VCaP (cell line): ENCODE measurements around the gene ZNF318.
"Not testable (repeated sequence)": the region's sequence is repeated elsewhere in the genome, so short reads cannot be mapped to it uniquely, and the experiment has no call there.

Experiments
- H3K27ac ChIP-seq: fragments of 450-650 bp; 2 replicates; pipeline ENCODE4 v1.5.1; 2017
- TF ChIP-seq, protein P1 (sequence below): fragments of 450-650 bp; conservative IDR thresholded peaks from 2 replicates; pipeline ENCODE4 v1.5.1; 2017; ENCODE audit warnings: mild to moderate bottlenecking, moderate library complexity

Gene ZNF318

GRCh38 chr6:43308101-43308989 is 61.1 kb downstream of the ZNF318 start, which contains the start of gene CRIP3:
Gene CRIP3 (minus strand): TSS chr6:43308826. CDS start chr6:43308792, 34 bp downstream.
- no peak within 1 kb of the TSS for H3K27ac ChIP-seq
- TF ChIP-seq, protein P1, sequence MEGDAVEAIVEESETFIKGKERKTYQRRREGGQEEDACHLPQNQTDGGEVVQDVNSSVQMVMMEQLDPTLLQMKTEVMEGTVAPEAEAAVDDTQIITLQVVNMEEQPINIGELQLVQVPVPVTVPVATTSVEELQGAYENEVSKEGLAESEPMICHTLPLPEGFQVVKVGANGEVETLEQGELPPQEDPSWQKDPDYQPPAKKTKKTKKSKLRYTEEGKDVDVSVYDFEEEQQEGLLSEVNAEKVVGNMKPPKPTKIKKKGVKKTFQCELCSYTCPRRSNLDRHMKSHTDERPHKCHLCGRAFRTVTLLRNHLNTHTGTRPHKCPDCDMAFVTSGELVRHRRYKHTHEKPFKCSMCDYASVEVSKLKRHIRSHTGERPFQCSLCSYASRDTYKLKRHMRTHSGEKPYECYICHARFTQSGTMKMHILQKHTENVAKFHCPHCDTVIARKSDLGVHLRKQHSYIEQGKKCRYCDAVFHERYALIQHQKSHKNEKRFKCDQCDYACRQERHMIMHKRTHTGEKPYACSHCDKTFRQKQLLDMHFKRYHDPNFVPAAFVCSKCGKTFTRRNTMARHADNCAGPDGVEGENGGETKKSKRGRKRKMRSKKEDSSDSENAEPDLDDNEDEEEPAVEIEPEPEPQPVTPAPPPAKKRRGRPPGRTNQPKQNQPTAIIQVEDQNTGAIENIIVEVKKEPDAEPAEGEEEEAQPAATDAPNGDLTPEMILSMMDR = no peak

GRCh38 chr6:43307451-43308100 is 61.9 kb downstream of the ZNF318 start:
- H3K27ac ChIP-seq = no peak overlapping the region
- TF ChIP-seq, protein P1 = no peak

GRCh38 chr6:43306086-43306485 is 63.4 kb downstream of the ZNF318 start:
- H3K27ac ChIP-seq = no peak overlapping the region

DNA sequence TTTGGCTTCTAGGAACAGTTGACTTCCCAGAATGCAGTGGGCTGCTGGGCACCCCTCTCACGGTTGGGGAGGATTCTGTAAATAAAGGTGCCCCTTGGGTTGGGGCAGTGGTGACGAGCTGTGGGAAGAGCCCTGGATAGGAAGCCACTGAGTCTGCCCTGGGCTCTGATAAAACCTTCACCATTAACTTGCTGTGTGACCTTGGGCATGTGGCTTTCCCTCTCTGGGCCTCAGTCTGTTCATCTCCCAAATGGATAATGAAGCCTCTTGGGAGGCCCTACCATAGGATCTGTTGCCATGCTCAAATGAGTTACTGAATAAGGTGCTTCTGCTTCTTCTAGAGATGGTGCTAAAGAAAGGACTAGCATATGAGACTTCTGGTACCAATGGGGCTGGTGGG is 64.6 kb downstream of the ZNF318 start:
- H3K27ac ChIP-seq = no peak overlapping the region
- TF ChIP-seq, protein P1 = no peak

More at GRCh38 chr6:43306086-43306485, 63.4 kb downstream of the ZNF318 start:
- TF ChIP-seq, protein P1 = no peak

DNA sequence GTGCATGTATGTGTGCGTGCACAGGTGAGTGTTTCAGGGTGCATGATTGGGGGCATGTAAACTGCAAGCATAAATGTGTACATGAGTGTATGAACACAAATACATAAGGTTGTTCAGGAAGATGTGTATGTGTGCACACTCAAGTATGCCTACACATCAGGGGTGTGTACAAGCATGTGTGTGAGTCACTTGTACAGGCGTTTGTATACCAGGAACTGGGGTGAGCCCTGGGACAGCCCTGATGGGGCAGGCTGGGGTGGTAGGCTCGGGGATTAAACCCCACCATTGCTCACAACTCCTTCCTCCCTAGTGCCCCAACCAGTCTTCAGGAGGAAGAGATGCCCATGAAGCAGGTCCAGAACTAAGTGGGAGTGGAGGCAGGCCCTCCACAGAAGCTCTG is 65.1 kb downstream of the ZNF318 start:
- H3K27ac ChIP-seq = no peak overlapping the region
- TF ChIP-seq, protein P1 = no peak

- no peak overlapping the region for H3K27ac ChIP-seq
- TF ChIP-seq, protein P1 = no peak
Measured at GRCh38 chr6:43303751-43304331, 65.6 kb downstream of the ZNF318 start.

DNA sequence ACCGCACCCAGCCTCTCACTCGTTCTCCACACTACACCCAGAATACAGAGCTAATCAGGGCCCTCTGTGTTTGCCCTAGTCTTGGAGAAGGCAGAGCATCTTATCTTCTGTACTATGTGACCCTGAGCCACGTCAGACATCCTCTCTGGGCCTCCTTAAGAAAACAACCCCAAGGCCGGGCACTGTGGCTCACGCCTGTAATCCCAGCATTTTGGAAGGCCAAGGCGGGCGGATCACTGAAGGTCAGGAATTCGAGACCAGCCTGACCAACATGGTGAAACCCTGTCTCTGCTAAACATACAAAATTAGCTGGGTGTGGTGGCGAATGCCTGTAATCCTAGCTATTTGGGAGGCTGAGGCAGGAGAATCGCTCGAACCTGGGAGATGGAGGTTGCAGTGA is 66.4 kb downstream of the ZNF318 start:
- not testable (repeated sequence) for H3K27ac ChIP-seq
